Measurements from ENCODE around the gene ROS1.

ROS1 gene

DNA sequence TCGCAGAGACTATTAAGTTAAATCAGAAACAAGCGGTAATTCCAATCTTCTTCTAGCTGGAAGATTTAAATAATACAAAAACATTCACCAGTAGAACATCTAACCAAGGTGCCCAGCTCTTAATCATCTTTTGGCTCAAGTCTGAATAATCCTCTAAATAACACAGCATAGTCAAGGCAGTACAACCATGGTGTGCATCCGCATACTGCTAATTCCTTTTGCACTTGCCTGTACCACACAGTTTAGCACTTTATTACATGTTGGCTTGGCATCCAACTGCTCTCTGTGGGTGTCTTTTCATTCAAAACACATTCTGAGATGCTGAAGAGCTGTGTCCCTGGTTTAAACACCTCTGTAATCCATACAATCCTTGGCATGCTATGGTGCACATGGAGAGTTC is 118.1 kb downstream of the ROS1 start:
- no peak for DNase-seq

DNA sequence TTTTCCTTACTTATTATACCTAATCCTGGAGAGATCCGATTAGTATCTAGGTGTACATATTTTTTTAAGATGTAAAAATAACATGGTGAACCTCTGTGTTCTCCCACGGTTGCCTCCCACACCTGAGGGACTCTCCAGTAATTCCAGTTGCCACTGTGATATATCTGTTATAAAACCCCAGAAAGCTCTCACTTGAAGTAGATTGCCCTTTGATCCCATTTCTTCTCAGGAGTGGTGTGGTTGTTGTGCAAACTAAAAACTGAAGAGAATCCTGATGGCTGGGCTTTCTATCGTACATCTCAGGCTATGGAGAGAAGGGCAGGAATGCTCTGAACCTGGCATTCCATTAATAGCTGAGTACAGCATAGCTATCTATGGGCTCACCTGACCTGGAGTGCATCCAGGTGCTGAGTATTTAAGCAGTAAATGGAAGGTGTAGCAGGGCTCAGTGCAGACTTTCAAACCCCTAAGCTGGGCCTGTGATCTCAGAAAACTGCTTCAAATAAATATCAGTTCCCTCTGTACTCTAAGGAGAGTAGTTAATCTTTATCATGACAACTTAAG is 119.4 kb downstream of the ROS1 start:
- no peak for DNase-seq

DNA sequence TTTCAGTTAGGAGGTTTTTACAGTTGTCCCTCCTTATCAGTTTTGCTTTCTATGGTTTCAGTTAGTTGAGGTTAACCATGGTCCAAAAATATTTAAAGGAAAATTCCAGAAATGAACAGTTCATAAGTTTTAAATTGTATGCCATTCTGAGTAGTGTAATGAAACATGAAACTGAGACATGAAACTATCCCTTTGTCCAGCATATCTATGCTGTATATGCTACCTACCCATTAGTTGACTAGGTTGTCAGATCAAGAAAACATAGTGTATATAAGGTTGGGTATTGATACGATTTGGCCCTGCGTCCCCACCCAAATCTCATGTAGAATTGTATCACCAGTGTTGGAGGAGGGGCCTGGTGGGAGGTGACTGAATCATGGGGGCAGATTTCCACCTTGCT is 121.3 kb downstream of the ROS1 start:
- DNase-seq, result no peak

DNA sequence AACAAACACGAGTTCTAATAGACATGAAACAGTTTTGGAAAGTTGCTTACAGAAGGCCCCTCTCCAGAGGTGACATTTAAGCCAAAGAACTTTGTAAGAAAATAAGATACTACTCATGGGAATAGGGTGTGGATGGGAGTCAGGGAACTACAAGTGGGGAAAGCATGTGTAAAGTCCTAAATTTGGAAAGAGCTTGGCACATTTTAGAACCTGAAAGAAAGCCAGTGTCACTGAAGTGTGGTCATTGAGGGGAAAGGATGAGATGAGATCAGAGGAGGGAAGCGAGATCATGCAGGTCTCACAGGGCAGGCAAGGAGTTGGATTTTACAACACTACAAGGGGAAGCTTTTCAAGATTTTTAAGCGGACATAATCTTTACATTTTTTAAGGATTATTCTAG is 122.4 kb downstream of the ROS1 start:
- no peak for DNase-seq

- DNase-seq, result no peak
These were observed 126.8 kb downstream of the ROS1 start for GRCh38 chr6:117298941-117299340.

DNA sequence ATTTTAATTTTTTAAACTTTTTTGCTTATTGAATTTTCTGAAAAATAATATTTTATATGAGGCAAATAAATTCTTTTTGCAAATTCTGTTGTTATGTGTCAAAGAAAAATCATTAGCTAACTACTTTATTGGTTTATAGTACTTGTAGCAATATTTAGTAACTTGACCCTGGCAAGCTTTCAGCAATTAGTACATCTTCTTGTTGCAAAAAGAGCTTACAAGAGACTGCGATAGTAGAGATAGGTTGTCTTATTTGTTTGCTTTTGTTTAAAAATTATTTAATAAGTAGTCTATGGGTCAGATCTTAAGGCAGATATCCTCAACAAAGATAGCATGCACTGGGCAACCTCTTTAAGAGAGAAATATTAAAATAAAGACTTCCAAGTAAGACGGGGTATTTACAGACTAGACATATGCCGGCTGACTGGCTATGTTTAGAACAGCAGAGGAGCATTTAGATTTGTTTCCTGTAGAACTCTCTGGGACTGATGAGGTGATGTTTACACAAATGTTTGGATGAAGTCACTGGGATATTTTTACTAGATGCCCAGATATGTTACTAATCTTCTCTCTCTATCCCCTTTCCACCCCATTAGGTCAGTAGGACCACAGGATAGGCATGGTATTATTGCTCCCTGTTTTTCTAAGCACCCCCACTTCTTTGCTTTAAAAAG is 135.4 kb downstream of the ROS1 start:
- DNase-seq, result no peak

DNA sequence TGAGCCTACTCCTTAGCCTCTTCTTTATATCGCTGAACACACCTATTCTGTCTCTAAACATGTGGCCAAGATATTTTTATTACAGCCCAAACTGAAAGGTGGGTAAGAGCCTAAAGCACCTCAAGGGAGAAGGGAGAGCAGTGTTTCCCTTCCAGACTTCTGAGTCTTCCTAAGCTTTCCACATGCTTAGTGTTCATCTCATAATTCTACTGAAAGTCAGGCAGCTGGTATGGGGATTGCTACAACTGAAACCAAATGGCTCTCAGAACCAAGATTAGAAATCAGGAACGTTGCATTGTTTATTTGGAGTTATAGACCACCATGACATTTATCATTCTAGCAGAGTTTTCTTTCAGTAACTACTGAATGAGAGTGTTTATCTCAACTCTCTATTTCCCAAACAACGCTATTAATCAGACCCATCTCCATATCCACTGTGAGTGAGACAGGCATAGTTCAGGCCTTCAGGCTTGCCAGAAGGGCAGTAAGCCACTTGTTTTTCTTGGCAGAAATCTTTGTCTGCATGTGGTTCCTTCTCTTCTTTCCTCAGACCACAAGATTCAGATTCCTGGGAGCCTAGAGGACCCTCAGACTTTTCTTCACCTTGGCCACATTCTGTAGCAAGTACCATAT is 137.5 kb downstream of the ROS1 start:
- DNase-seq, result no peak

DNA sequence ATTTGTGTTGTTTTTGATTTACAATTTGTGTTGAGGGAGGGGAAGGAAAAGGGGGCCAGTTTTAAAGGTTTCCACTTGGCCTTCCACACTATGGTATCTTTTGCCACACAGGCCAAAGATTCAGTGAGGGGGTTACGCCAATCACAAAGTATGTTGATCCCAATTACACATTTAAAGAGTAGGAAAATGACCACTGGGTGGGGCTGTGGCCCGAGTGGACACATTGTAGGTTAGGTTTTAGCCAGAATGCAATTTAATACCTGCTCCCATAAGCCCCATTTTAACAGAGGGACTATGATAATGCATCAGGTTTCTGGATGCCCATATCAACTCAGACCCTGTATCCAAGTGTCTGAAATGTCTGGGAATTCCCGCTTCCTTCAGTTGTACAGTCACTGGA is 144.8 kb downstream of the ROS1 start:
- DNase-seq, result no peak

DNA sequence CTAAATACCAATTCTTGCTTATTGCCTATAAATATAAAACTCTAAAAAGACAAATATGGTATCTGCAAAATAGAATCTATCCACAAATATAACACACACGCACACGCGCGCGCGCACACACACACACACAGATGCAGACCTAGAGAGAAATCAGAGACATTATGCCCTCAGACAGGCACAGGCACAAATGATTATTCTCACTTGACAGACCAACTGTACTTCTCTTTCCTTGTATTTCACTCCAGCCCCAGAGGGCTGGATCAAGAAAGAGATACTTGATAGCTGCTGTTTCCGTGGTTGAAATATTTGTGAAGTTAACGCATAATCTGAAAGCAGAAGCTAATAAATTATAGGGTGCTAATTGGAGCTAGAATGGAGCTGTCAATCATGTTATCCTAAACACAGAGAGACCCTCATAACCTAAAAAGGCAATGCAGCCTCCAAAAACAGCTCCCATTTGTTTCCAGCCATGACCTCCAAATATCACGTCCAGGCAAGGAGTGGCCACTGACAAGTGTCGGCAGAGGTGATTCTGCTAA is 148.9 kb downstream of the ROS1 start:
- DNase-seq, result no peak

DNA sequence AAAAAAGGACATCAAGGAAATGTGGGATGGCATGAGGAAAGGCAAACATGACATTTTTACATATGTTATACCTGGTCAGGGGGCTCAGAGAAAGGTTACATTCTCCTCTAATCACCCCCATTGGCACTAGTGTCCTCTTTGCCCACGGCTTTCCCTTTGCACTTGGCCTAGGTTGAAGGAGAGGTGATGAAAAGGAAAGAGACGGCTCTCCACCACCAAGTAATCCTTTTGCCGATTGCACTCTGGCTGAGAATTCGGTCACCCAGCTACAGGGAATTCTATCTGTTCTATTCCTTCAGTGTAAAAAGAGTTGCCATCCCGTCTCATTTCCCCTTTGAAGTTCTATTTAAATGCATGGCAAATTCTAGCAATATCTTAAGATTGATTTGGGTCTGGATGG is 150.0 kb downstream of the ROS1 start:
- no peak for DNase-seq

- DNase-seq, result no peak
These were observed 150.5 kb downstream of the ROS1 start for GRCh38 chr6:117275205-117275604.

DNA sequence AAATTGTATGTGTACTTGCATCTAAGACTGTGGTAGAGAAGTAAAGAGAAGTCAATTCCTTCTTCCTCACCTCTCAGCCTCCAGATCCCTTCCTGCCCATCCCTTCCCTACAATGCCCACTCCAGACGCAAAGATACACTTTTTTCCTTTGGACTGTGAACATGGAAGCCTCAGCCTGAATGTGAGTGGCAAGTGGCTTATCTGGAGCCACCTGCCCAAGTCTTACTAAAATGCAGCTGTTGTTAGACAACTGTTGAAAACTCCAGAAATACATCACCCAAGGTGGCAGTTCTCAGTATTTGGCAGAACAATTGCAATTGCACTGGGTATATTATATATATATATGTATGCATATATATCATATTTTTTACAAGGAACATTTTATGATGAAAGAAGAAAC is 152.9 kb downstream of the ROS1 start:
- no peak for DNase-seq

DNA sequence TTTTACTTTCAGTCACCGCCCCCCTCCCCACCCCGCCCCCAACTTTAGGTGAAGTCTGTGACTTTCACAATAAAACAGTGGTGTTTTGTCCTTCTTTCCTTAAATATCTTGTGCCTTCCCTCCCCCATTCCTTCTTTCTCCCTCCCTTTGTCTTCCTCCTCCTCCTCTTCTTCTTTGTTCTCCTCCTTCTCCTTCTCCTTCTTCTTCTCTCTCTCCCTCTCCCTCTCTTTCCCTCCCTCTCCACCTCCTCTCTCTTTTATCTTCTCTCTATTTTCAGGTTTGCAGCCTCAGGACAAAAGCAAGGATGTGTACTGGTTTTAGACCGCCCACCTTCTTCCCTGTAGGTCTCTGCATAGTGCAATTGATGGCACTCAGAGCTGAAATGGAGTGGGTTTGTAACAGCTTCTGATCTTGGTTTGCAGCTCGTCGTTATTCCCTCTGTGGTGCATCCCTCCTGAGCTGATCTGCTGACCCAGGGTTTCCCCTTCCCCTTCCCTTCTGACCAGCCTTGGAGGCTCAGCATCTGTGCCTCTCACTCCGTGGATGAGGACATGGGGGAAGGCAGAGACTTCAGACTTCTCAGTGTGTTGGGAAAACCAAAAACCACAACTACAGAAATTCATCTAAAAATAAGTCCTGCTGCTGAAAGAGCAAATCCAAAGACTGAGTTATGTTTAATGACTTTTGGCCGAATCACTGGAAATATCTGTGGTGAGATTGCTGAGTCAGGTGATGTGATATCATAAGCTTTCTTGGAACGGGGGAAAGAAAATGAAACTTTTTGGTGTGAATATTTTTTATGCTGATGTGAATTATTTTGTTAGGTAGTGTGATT is 153.5 kb downstream of the ROS1 start:
- no peak for DNase-seq

DNA sequence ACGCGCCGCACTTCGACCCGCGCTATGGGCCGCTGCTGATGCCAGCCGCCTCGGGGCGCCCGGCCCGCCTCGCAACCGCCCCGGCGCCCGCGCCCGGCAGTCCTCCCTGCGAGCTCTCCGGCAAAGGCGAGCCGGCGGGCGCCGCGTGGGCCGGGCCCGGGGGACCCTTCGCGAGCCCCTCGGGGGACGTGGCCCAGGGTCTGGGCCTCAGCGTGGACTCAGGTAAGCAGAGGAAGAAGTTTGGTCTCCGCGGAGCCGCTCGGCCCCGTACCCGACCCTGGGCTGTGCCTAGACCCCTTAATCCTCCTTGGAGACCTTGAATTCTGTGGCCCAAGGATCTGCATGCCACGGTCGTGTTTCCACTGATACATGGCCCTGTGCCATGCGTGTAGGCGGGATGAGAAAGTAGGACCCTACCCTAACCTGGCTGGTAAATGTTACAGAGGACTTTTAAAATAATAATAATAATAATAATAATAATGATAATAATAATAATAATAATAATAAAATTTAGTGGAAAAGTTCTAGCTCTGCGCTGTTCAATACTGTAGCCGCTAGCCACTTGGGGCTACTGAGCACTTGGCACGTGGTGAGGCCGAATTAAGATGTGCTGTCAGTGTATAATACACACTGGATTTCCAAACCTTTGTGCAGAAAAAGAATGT is 154.8 kb downstream of the ROS1 start:
- DNase-seq, result no peak

- DNase-seq, result no peak
These were observed 155.5 kb downstream of the ROS1 start for GRCh38 chr6:117270055-117270842.

DNA sequence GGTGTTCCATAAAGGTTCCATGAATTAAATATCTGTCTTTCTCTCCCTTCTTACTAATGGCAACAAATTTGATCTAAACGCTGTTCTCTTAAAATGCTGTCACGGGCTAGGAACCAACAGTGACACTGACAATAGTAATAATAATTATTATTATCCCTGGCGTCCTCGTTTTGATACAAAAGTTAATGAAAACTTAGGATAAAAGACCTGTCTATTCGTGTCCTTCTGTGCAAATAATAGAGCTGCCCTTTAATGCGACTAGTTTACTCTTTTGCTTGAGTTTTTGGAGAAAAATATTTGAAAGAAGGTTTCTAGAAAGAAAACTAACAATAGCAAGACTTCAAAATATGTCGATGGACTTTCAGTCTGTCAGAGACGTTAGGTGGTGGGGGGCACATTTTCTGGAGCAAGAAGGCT is 156.1 kb downstream of the ROS1 start:
- DNase-seq, result no peak

DNA sequence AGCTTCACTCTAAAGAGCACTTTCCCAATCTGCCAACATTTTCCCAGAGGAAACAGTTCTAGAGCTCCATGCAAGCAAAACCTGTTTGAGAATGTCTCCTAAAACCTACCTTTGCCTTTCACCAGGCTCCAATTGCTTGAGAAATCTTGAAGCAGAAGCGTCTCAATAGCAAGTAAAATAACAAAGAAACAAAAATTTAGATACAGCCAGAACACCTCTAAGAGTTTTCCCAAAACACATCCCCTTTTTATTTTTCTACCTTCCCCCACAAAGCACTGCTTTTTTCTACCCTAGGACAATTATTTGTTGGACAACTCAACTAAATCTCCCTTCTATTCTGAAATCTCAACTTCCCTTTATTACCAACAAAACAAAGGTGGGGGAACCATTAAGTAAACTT is 156.8 kb downstream of the ROS1 start:
- DNase-seq, result no peak

DNA sequence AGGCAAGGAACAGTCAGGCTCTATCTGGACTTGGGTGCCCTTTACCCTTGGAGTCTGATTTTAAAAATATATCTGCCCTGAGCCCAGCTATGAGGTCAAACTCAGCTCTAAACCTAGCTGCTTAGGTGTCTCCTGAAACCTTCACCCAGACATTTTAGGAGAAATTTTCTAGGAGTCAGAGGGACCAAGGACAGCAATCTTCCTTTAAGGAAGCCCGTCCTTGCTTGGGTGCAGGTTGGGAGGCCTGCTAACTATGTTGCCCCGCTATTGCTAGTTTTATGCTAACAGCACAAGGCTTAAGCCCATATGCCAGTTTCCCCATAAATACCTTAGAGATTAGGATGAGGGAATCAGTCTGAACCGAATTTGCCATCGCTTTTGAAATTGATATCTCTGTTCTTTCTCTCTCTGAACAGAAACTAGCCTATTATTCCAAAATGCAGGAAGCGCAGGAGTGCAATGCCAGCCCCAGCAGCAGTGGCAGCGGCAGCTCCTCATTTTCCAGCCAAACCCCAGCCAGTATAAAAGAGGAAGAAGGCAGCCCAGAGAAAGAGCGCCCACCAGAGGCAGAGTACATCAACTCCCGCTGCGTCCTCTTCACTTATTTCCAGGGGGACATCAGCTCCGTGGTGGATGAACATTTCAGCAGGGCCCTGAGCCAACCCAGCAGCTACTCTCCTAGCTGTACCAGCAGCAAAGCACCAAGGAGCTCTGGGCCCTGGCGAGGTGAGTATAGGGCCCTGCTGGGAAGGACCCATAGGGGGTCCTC is 157.8 kb downstream of the ROS1 start:
- no peak for DNase-seq

GRCh38 chr6:117267054-117267347 is 158.7 kb downstream of the ROS1 start:
- no peak for DNase-seq

- no peak for DNase-seq
These were observed 159.3 kb downstream of the ROS1 start for GRCh38 chr6:117266257-117267053.

Measured in hippocampal formation (tissue), 2 donors.